Endodermal cell (in vitro differentiated cells): ENCODE data around the gene RPL22. TPM values are rescaled to one million over a fixed set of nuclear protein-coding genes. Genes with fewer than 3 reads are reported as not detected.

Experiments used
- DNase-seq: peaks from one replicate; pipeline ENCODE4 v3.0.0-alpha.2; 2017
- H3K27ac ChIP-seq: 2 replicates; pipeline ENCODE4 v1.5.1; 2013; ENCODE audit warnings: mild to moderate bottlenecking, low read depth, low read length, moderate library complexity
- H3K27me3 ChIP-seq: 2 replicates; pipeline ENCODE4 v1.6.1; 2013; ENCODE audit warnings: mild to moderate bottlenecking, low read length, moderate library complexity; ENCODE audit not compliant: insufficient read depth, control insufficient read depth, poor library complexity, severe bottlenecking
- H3K36me3 ChIP-seq: 2 replicates; pipeline ENCODE4 v1.7.0; 2013; ENCODE audit warnings: mild to moderate bottlenecking, low read length, moderate library complexity; ENCODE audit not compliant: control insufficient read depth, insufficient read depth
- H3K4me1 ChIP-seq: one replicate; pipeline ENCODE4 v1.7.0; 2013; ENCODE audit warnings: low read length; ENCODE audit not compliant: control insufficient read depth, insufficient read depth
- H3K4me3 ChIP-seq: 2 replicates; pipeline ENCODE4 v1.5.1; 2013; ENCODE audit warnings: mild to moderate bottlenecking, low read length, moderate library complexity
- H3K9ac ChIP-seq: 2 replicates; pipeline ENCODE4 v1.6.1; 2013; ENCODE audit warnings: mild to moderate bottlenecking, low read length, moderate library complexity; ENCODE audit not compliant: poor library complexity, severe bottlenecking; ENCODE audit errors: extremely low read depth
- H3K9me3 ChIP-seq: 2 replicates; pipeline ENCODE4 v1.6.1; 2013; ENCODE audit warnings: mild to moderate bottlenecking, low read length, moderate library complexity; ENCODE audit not compliant: control insufficient read depth
- H3K27ac Mint-ChIP-seq: 2 replicates; pipeline ENCODE4 v1.8.0; 2020; ENCODE audit warnings: mixed read lengths
- H3K27me3 Mint-ChIP-seq: 2 replicates; pipeline ENCODE4 v1.8.0; 2021; ENCODE audit warnings: mild to moderate bottlenecking, mixed read lengths; ENCODE audit not compliant: insufficient read depth
- H3K36me3 Mint-ChIP-seq: 2 replicates; pipeline ENCODE4 v1.8.0; 2020; ENCODE audit warnings: low read depth, mixed read lengths
- H3K4me1 Mint-ChIP-seq: 2 replicates; pipeline ENCODE4 v1.8.0; 2020; ENCODE audit warnings: mixed read lengths
- H3K4me3 Mint-ChIP-seq: 2 replicates; pipeline ENCODE4 v1.8.0; 2020; ENCODE audit warnings: mild to moderate bottlenecking, moderate library complexity, mixed read lengths
- H3K9me3 Mint-ChIP-seq: 2 replicates; pipeline ENCODE4 v1.8.0; 2020; ENCODE audit warnings: mild to moderate bottlenecking, mixed read lengths
- CTCF ChIP-seq: fragments of 200-600 bp; sonication (generic); conservative IDR thresholded peaks from 2 replicates; pipeline ENCODE4 v1.5.0; 2021; ENCODE audit warnings: antibody characterized with exemption, mild to moderate bottlenecking
- WGBS, 2 experiments: methylation state at CpG; one replicate each; pipeline versions ENCODE4 v1.1.5 to v1.1.7; 2013; ENCODE audit warnings: missing lambda C conversion rate in 2 of 2, mixed read lengths in 1 of 2; ENCODE audit not compliant: insufficient coverage in 1 of 2, insufficient read length in 1 of 2; 5-methylcytosine and 5-hydroxymethylcytosine counted together
- long read RNA-seq, 4 experiments: library from polyadenylated mRNA in 2 of 4; library from RNA in 1 of 4; library from capped mRNA in 1 of 4; stranded (forward) in 3 of 4; unstranded in 1 of 4; transcript quantifications; one replicate each; pipeline ENCODE4 v2.0.0, GENCODE V29; 2020 to 2021; ENCODE audit warnings: inconsistent platforms in 1 of 4
- polyA plus RNA-seq, 2 experiments: library from polyadenylated mRNA; stranded (reverse); fragments of 50-300 nt; gene quantifications; one replicate each; pipeline ENCODE4 v1.2.3, GENCODE V29; 2013
- total RNA-seq, 2 donors: library from RNA; stranded (reverse); fragmentation: NEBNext Ultra II Directional in 1 of 2; extraction: Animal tissue kit (Norgen Biotek cat#: 25700) in 1 of 2; gene quantifications; 2 replicates in 1 of 2; 3 replicates in 1 of 2; pipeline ENCODE4 v1.2.1, GENCODE V29; 2021

The RPL22 gene
- 100 to 1,000 TPM; 409 to 481 TPM for total RNA-seq
- polyA plus RNA-seq (2013, experiment 1 of 2), result 367 TPM
- 324 TPM for polyA plus RNA-seq (2013, experiment 2 of 2)
- long read RNA-seq, experiment 1, transcript RPL22-206 (3 exons, 2,279 nt), result major isoform, 213 of 479 reads
- long read RNA-seq, experiment 1, transcript RPL22-201 (4 exons, 2,078 nt), result minor isoform, 165 of 479 reads
- long read RNA-seq, experiment 1, partial matches to known transcripts, result 8 of 479 reads
- long read RNA-seq, experiment 1, other reads (novel, unspliced or antisense), result 89 of 479 reads
- long read RNA-seq, experiment 2, transcript RPL22-206 (3 exons, 2,279 nt), result minor isoform, 13 of 186 reads
- long read RNA-seq, experiment 2, transcript RPL22-201 (4 exons, 2,078 nt), result major isoform, 153 of 186 reads
- long read RNA-seq, experiment 2, partial matches to known transcripts, result 3 of 186 reads
- long read RNA-seq, experiment 2, other reads (novel, unspliced or antisense), result 14 of 186 reads
- long read RNA-seq, experiment 3, transcript RPL22-201 (4 exons, 2,078 nt), result major isoform, 440 of 495 reads
- long read RNA-seq, experiment 3, transcript RPL22-206 (3 exons, 2,279 nt), result minor isoform, 26 of 495 reads
- long read RNA-seq, experiment 3, partial matches to known transcripts, result 3 of 495 reads
- long read RNA-seq, experiment 3, other reads (novel, unspliced or antisense), result 21 of 495 reads
- long read RNA-seq, experiment 4, transcript RPL22-207 (4 exons, 786 nt), result minor isoform, 9 of 934 reads
- long read RNA-seq, experiment 4, transcript RPL22-201 (4 exons, 2,078 nt), result major isoform, 701 of 934 reads
- long read RNA-seq, experiment 4, transcript RPL22-206 (3 exons, 2,279 nt), result minor isoform, 24 of 934 reads
- long read RNA-seq, experiment 4, partial matches to known transcripts, result 132 of 934 reads
- long read RNA-seq, experiment 4, other reads (novel, unspliced or antisense), result 68 of 934 reads

- Histone ChIP-seq H3K9ac (peak within 1 kb of the TSS; percentile 92), H3K36me3 (peaks cover 30% of the 10 kb centered on the region), H3K27me3 (no peaks in the 10 kb centered on the region), H3K9me3 (no peaks in the 10 kb centered on the region), H3K4me1 (no peaks in the 10 kb centered on the region), H3K27ac (peak within 1 kb of the TSS; percentile 56), H3K4me3 (peak within 1 kb of the TSS; percentile 93)
- peak within 1 kb of the TSS; percentile 98 for H3K27ac Mint-ChIP-seq
- H3K4me3 Mint-ChIP-seq, result peak within 1 kb of the TSS; percentile 74
- peaks cover 27% of the 10 kb centered on the region for H3K36me3 Mint-ChIP-seq
- WGBS, 2 experiments, result 0 to 2% methylated on average over 22 to 53 of the region's 53 CpGs
- peak; percentile 99 for DNase-seq
- peaks cover 1% of the 10 kb centered on the region for H3K27me3 Mint-ChIP-seq
- TF ChIP-seq CTCF, result no peak
- peaks cover 23% of the 10 kb centered on the region for H3K4me1 Mint-ChIP-seq
- H3K9me3 Mint-ChIP-seq, result no peaks in the 10 kb centered on the region
Measured at GRCh38 chr1:6199298-6200187, at the start of gene RPL22. Gene RPL22 (minus strand): TSS chr1:6199595. CDS start chr1:6199573, 22 bp downstream.

GRCh38 chr1:6248161-6248776 is 48.9 kb upstream of the RPL22 start:
- Histone ChIP-seq H3K36me3 (no peaks in the 10 kb centered on the region), H3K9me3 (no peaks in the 10 kb centered on the region), H3K27me3 (peaks cover 87% of the 10 kb centered on the region), H3K4me1 (no peaks in the 10 kb centered on the region), H3K4me3 (no peak overlapping the region), H3K9ac (no peak overlapping the region), H3K27ac (no peak overlapping the region)
- TF ChIP-seq CTCF, result no peak
- no peak overlapping the region for H3K4me3 Mint-ChIP-seq
- no peaks in the 10 kb centered on the region for H3K36me3 Mint-ChIP-seq
- peaks cover 87% of the 10 kb centered on the region for H3K27me3 Mint-ChIP-seq
- H3K9me3 Mint-ChIP-seq, result no peaks in the 10 kb centered on the region
- no peak overlapping the region for H3K27ac Mint-ChIP-seq
- 89 to 91% methylated on average over 7 to 14 of the region's 14 CpGs for WGBS, 2 experiments
- peaks cover 4% of the 10 kb centered on the region for H3K4me1 Mint-ChIP-seq
- DNase-seq, result no peak
